Stimulated activated naive CD8-positive, alpha-beta T cell treated with anti-CD3 and anti-CD28 coated beads, Interleukin-15, Interleukin-2, amounts not matched to agents 100 ng/mL and 50 ng/mL, for 24 hours (primary cell): Measurements from ENCODE around the gene TMEM132C.
"Not testable (repeated sequence)": the region's sequence is repeated elsewhere in the genome, so short reads cannot be mapped to it uniquely, and the experiment has no call there.

ENCODE experiments used
- H3K27ac Mint-ChIP-seq: one replicate; pipeline ENCODE4 v1.8.0; 2021; ENCODE audit warnings: mild to moderate bottlenecking, mixed read lengths
- H3K27me3 Mint-ChIP-seq: one replicate; pipeline ENCODE4 v1.8.0; 2021; ENCODE audit warnings: mixed read lengths
- H3K36me3 Mint-ChIP-seq: one replicate; pipeline ENCODE4 v1.8.0; 2021; ENCODE audit warnings: low read depth, mixed read lengths
- H3K4me1 Mint-ChIP-seq: one replicate; pipeline ENCODE4 v1.8.0; 2021; ENCODE audit warnings: low read depth, mixed read lengths
- H3K4me3 Mint-ChIP-seq: one replicate; pipeline ENCODE4 v1.8.0; 2021; ENCODE audit warnings: mild to moderate bottlenecking, mixed read lengths
- H3K9me3 Mint-ChIP-seq: one replicate; pipeline ENCODE4 v1.8.0; 2021; ENCODE audit warnings: mixed read lengths

Gene TMEM132C

DNA sequence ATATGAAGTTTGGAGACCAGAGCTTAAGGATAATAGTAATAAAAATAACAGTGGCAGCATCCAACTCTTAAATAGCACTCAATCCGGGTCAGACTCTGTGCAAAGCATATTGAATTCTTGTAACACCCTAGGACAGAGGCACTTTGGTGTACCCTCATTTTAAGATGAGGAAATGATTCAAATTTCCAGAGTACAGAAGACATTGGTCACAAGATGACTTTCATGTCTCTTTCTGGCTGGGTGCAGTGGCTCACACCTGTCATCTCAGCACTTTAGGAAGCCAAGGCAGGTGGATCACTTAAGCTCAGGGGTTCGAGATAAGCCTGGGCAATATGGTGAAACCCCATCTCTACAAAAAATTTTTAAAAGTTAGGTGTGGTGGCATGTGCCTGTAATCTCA, 320.9 kb downstream of the TMEM132C start:
- no peak overlapping the region for H3K4me3 Mint-ChIP-seq
- no peaks in the 10 kb centered on the region for H3K9me3 Mint-ChIP-seq
- no peaks in the 10 kb centered on the region for H3K4me1 Mint-ChIP-seq
- H3K27ac Mint-ChIP-seq = no peak overlapping the region
- H3K36me3 Mint-ChIP-seq = no peaks in the 10 kb centered on the region
- no peaks in the 10 kb centered on the region for H3K27me3 Mint-ChIP-seq

DNA sequence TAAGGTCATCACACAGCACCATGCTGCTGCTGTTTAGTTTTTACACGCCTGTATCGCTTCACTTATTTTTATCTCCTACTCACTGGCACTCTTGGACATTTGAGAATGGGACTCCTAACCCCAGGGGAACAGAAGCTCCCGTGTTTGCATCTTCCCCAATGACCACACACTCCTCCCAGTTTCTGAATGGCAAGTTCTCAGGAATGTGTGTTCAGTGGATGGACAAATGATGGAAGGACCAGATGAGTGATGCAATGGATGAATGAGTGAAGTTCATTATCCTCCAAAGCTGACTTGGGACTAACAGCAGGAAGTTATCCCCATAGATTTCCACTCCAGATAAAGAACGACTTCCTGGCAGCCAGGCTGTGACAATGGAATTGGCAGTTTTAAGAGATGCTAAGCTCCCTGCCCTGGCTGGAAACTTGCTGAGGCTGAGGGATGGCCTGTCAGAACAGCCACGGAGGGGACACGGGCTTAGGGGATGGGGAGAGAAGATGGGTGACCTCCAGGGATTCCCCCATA, 325.3 kb downstream of the TMEM132C start:
- Mint-ChIP-seq H3K4me3 (no peak overlapping the region), H3K4me1 (no peaks in the 10 kb centered on the region), H3K27me3 (no peaks in the 10 kb centered on the region), H3K9me3 (no peaks in the 10 kb centered on the region), H3K36me3 (no peaks in the 10 kb centered on the region), H3K27ac (no peak overlapping the region)

DNA sequence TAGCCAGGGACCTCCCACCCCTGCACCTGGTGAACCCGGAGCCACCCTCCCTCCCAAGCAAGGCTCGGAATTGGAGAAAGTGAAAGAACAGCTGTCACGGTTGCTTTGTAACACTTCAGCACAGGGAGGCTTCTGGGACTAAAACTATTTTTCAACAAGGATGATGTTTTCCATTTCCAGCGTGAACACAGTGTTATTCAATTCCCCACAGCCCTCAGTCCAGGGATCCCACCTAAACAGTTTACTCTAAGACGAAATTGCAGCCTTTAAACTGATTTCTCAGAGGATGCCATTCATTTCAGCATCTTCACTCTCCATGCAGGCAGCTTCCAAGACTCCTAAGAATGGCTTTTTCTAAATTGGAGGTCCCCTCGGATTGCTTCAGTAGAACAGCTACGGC, 327.6 kb downstream of the TMEM132C start:
- no peak overlapping the region for H3K4me3 Mint-ChIP-seq
- H3K36me3 Mint-ChIP-seq = no peaks in the 10 kb centered on the region
- no peaks in the 10 kb centered on the region for H3K4me1 Mint-ChIP-seq
- peaks cover 3% of the 10 kb centered on the region for H3K9me3 Mint-ChIP-seq
- no peak overlapping the region for H3K27ac Mint-ChIP-seq
- H3K27me3 Mint-ChIP-seq = no peaks in the 10 kb centered on the region

DNA sequence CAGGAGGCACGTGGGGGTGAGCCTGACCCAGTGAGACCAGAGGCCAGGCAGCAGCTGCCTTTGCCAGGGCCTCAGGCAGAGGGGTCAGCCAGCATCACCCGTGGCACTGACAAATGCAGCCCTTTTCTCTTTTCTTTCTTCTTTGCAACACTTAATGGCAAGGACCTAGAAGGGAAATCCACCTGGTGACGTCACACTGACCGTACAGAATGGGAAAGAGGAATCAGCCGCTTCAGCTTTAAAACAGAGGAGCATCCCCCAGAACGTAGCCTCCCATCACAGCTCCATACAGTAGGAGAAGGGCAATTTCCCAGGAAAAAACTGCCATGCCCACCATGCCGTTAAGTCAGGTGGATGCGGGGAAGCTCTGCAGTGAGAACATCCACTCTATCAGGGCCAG, 328.6 kb downstream of the TMEM132C start:
- H3K27me3 Mint-ChIP-seq = no peaks in the 10 kb centered on the region
- peaks cover 3% of the 10 kb centered on the region for H3K9me3 Mint-ChIP-seq
- H3K36me3 Mint-ChIP-seq = no peaks in the 10 kb centered on the region
- H3K4me3 Mint-ChIP-seq = no peak overlapping the region
- H3K4me1 Mint-ChIP-seq = no peaks in the 10 kb centered on the region
- H3K27ac Mint-ChIP-seq = no peak overlapping the region

DNA sequence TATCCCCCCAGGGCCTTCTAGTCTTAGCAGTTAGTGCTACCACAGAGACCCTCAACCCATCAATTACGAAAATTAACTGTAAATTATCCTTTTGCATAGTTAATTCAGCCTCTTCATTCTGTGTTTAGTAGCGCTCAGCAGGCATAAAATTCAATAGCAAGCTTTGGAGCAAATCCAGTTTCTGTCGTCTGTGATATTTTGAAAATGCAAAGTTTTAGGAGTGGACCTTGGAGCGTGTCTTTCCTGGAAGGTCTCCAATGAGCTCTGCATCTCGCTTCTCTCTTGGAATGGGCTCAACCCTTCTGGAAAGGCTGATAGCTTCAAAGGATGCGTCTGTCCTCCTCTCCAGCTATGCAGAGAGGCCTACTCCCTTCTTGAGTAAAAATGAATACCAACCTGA, 333.9 kb downstream of the TMEM132C start:
- Mint-ChIP-seq H3K4me1 (no peaks in the 10 kb centered on the region), H3K9me3 (peaks cover 3% of the 10 kb centered on the region)

DNA sequence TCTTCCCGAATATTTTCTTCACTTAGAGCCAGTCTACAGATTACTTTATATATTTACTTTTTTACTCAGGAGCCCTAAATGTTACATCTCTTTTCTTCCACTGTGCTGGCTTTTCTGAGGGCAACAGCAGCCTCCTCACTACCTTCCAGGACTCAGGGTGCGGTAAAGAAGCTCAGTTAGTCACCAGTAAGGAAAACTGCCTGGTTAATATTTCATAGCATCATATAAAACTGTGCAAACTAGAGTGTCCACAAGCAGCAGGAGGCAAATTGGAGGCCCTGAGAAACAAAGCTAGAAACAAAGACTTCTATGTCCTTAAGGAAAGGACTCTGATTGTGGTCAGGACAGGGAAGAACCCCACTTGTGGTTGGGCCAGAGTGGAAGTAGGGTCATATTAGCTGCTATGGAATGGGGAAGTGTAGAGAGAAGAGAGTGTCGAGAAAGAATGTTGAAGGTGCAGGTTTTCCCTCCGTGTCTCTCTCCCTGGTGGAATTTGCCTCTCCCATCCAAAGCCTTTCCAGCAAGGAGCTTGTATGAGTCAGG, 336.7 kb downstream of the TMEM132C start:
- Mint-ChIP-seq H3K4me3 (no peak overlapping the region), H3K9me3 (no peaks in the 10 kb centered on the region), H3K4me1 (no peaks in the 10 kb centered on the region), H3K36me3 (no peaks in the 10 kb centered on the region), H3K27me3 (no peaks in the 10 kb centered on the region), H3K27ac (no peak overlapping the region)

More for the DNA sequence above, 333.9 kb downstream of the TMEM132C start:
- Mint-ChIP-seq H3K4me3 (no peak overlapping the region), H3K36me3 (no peaks in the 10 kb centered on the region), H3K27ac (no peak overlapping the region), H3K27me3 (no peaks in the 10 kb centered on the region)

DNA sequence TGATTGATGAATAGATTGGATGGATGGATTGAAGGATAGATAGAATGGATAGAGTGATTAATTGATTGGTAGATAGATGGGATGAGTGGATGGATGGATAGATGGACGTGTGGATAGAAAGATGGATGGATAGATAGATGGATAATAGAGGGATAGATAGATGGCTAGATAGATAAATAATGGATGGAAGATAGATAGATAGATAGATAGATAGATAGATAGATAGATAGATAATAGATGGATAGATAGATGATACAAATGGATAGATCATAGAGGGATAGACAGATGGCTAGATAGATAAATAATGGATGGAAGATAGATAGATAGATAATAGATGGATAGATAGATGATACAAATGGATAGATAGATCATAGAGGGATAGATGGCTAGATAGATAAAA, 337.2 kb downstream of the TMEM132C start:
- H3K9me3 Mint-ChIP-seq, H3K27ac Mint-ChIP-seq, H3K27me3 Mint-ChIP-seq, H3K4me1 Mint-ChIP-seq, H3K36me3 Mint-ChIP-seq, H3K4me3 Mint-ChIP-seq: not testable (repeated sequence)

DNA sequence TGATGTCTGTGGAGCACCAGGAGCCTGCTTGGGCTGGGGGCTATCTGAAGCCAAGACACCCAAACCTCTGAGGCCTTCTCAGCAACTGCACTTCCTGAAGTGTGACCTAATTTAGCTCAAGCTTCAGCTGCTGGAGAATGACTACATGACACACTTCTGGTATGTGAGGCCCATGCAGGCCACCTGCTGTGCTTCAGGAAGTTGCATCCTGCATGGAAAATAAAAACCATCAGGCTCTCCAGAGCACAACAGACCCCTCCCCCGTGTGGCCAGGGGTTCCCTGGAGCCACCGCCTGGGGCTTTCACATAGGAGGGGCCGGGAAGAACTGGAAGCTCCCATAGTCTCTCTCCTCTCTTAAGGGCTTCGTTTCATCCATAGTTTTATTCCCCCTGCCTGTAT, 339.1 kb downstream of the TMEM132C start:
- H3K36me3 Mint-ChIP-seq = no peaks in the 10 kb centered on the region
- H3K4me3 Mint-ChIP-seq = no peak overlapping the region
- no peaks in the 10 kb centered on the region for H3K9me3 Mint-ChIP-seq
- no peak overlapping the region for H3K27ac Mint-ChIP-seq
- H3K4me1 Mint-ChIP-seq = no peaks in the 10 kb centered on the region
- no peaks in the 10 kb centered on the region for H3K27me3 Mint-ChIP-seq

DNA sequence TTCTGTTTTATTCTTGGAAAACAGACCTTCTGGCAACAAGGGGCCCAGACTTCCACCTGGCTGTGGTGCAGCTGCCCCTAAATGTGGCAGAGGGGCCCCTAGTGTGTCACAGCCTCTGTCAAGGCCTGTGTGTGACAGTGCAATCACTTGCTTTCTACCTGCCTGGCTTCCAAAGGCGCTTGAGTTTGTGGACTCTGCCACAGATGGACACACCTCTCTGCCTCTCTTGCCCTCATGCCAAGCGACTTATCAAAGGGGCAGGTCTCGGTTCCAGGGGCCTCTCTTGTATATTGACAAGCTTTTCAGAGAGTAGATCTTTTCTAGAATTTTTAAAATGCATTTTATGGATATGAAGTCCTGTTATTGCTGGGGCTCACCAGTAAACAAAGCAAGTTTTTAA, 339.6 kb downstream of the TMEM132C start:
- H3K36me3 Mint-ChIP-seq = no peaks in the 10 kb centered on the region
- H3K4me3 Mint-ChIP-seq = no peak overlapping the region
- no peaks in the 10 kb centered on the region for H3K9me3 Mint-ChIP-seq
- H3K27me3 Mint-ChIP-seq = no peaks in the 10 kb centered on the region
- no peaks in the 10 kb centered on the region for H3K4me1 Mint-ChIP-seq
- no peak overlapping the region for H3K27ac Mint-ChIP-seq

DNA sequence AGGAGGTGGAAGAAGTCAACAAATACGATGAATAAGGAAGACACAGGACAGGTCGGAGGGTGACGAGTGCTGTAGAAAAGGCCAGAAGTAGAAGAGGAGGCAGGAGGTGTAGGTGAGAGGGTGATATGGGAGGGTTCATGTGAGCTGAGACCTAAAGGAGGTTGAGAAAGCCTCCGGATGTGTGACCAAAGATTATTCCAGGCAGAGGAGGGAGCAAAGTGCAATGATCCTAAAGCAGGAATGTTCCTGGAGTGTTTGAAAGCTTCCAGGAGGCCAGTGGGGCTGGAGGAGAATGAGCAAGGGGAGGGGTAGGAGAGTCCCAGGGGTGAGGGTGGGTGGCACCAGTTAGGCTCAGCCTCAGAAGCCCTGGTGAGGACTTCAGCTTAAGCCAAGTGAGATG, 340.0 kb downstream of the TMEM132C start:
- H3K27me3 Mint-ChIP-seq = no peaks in the 10 kb centered on the region
- H3K9me3 Mint-ChIP-seq = no peaks in the 10 kb centered on the region
- no peak overlapping the region for H3K27ac Mint-ChIP-seq
- no peaks in the 10 kb centered on the region for H3K4me1 Mint-ChIP-seq
- H3K36me3 Mint-ChIP-seq = no peaks in the 10 kb centered on the region
- H3K4me3 Mint-ChIP-seq = no peak overlapping the region

DNA sequence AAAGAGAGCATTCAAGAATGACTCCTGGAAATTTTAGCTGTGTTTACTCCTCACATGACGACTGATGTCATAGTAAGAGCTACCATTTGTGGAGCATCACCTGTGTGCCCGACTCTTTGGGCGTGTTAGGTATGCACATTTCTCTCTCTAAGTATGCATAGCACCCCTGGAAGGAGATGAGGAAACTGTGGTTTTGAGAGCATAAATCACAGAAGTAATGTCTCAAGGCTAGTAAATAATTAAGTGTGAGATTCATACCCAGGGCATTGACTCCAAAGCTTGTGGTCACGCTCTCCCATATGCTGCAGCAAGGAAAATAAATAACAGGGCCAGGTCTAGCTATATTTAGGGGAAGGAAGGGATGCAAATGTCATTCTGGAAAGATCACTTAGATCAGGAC, 340.7 kb downstream of the TMEM132C start:
- Mint-ChIP-seq H3K4me1 (no peaks in the 10 kb centered on the region), H3K27ac (no peak overlapping the region), H3K9me3 (no peaks in the 10 kb centered on the region), H3K27me3 (no peaks in the 10 kb centered on the region), H3K36me3 (no peaks in the 10 kb centered on the region), H3K4me3 (no peak overlapping the region)

DNA sequence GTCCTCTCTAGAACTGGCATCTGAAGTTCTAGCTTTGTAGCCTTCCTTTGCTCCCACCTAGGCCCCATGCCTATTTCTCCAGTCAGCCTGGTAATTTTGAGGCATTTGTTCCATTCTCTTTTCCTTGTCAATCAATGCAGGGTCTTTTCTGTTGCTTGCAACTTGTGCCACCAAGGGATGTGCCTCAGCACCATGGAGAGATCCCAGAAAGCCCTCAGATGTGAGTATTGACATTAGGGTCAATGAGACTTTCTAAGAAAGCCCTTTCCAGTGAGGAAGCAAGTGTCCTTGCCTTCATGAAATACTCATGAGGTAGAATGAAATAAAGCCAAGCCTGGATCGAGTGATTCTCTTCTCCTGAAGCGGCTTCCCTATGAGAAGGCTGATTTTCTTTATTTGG, 342.9 kb downstream of the TMEM132C start:
- Mint-ChIP-seq H3K4me3 (no peak overlapping the region), H3K9me3 (no peaks in the 10 kb centered on the region), H3K27ac (no peak overlapping the region), H3K36me3 (no peaks in the 10 kb centered on the region), H3K4me1 (no peaks in the 10 kb centered on the region), H3K27me3 (no peaks in the 10 kb centered on the region)

DNA sequence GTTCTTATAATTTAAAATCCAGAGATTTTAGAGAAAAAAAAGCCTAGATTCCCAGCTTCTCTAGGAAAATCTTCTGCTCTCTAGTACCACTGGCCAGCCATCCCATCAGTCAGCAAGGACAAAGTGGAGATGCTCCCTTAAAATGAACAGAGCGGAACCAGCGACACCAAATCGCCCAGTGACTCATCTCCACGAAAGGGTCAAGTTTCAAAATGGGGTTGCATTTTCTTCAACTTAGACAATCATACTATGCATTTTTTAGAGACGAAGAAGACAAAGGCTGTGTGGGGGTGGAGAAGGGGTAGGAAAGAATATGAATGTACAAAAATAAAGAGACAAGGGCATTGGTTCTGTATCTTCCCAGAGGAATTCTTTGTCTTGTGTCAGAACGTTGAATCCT, 344.8 kb downstream of the TMEM132C start:
- H3K4me1 Mint-ChIP-seq = no peaks in the 10 kb centered on the region
- H3K36me3 Mint-ChIP-seq = no peaks in the 10 kb centered on the region
- H3K27me3 Mint-ChIP-seq = no peaks in the 10 kb centered on the region
- no peaks in the 10 kb centered on the region for H3K9me3 Mint-ChIP-seq
- H3K27ac Mint-ChIP-seq = no peak overlapping the region
- no peak overlapping the region for H3K4me3 Mint-ChIP-seq

DNA sequence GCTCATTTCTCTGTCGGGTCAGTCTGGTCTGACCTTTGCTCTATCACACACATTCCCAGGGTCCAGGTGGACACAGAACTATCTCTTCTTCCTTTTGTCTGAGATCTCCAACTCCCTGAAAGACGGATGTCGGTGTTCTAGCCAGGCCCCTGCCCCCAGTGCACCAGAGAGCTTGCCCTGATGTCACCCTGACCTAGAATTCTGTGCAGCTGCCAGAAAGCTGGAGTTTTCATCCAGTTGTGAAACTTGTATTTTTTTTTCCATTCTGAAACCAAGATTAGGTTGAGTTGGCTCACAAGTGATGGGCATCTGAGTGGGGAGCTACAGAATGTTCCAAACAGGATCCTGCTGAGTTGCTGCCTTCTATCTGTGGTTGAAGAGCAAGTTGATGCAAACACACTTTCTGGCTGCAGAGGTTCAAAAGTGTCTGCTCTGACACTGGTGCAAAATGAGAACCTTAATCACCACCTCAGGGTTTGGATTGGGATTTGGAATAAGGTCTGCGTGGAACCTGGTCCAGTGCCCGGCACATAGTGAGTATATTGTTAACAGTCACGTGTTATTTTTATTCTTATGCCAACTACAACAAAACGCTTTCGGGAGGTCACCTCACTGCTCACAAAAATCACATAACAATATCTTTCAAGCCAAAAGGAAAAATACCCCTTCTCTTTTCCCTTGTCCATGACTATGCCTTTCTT, 345.3 kb downstream of the TMEM132C start:
- Mint-ChIP-seq H3K9me3 (no peaks in the 10 kb centered on the region), H3K4me3 (no peak overlapping the region), H3K4me1 (no peaks in the 10 kb centered on the region), H3K27ac (no peak overlapping the region), H3K27me3 (no peaks in the 10 kb centered on the region), H3K36me3 (no peaks in the 10 kb centered on the region)

DNA sequence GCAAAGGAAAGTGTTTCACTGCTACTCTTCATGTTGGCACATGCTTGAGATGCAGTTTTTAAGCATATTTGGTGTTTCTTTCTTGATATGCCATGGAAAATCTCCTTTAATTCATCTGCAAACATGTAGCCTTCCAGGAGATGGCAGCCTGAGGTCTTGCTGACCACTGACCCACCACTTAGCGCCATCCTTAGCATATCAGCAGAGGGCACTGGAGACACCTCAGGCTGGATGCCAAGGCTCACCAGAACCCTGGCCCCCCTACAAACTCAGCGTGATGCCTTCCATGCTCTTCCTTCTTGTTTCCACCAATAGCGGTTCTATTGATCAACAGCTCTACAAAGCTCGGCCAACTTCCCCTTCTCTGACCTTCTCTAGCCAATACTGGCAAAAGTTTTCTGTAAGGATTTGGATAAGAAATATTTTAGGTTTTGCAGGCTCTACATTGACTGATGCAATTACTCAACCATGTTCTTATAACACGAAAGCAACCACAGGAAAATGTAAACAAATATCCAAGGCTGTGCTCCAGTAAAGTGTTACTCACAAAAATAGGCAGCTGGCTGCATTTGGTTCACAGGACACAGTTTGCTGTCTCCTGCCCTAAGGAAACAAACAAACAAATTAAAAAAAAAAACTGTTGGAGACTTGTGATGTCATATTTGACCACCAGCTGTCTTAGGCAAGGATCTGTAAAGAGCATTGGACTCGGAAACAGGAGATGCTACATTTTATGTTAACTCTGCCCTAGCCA, 347.0 kb downstream of the TMEM132C start:
- Mint-ChIP-seq H3K27me3 (no peaks in the 10 kb centered on the region), H3K4me1 (no peaks in the 10 kb centered on the region), H3K4me3 (no peak overlapping the region), H3K27ac (no peak overlapping the region), H3K36me3 (no peaks in the 10 kb centered on the region), H3K9me3 (no peaks in the 10 kb centered on the region)
